ENCODE data around the gene NR1I3.

NR1I3 gene

GRCh38 chr1:161273402-161273801 is 35.4 kb upstream of the NR1I3 start:
- Histone ChIP-seq H2AFZ (ENCODE audit: low read length) (no peak overlapping the region), H3K79me2 (ENCODE audit: insufficient read depth, low read length) (no peaks in the 10 kb centered on the region), H3K27me3 (ENCODE audit: insufficient read depth, low read length) (0 out of 2 replicates have a peak, but pooled peaks cover 6% of the 10 kb centered on the region), H3F3A (ENCODE audit: insufficient read depth, low read length) (no peaks in the 10 kb centered on the region), H3K27ac (ENCODE audit: low read depth, low read length, poor library complexity, severe bottlenecking) (no peak overlapping the region), H3K4me1 (ENCODE audit: insufficient read depth, low read length, severe bottlenecking) (no peaks in the 10 kb centered on the region), H3K9ac (ENCODE audit: low read length) (no peak overlapping the region), H3K9me2 (ENCODE audit: low read depth, low read length) (no peaks in the 10 kb centered on the region), H4K20me1 (ENCODE audit: insufficient read depth, low read length) (no peaks in the 10 kb centered on the region), H3K4me3 (ENCODE audit: low read depth, low read length, poor library complexity, severe bottlenecking) (no peak overlapping the region), H3K36me3 (ENCODE audit: insufficient read depth, low read length) (no peaks in the 10 kb centered on the region), H3K4me2 (ENCODE audit: low read length) (no peak overlapping the region), H3K9me3 (ENCODE audit: low read length) (no peaks in the 10 kb centered on the region)
- no peak for TF ChIP-seq EZH2 (IDR thresholded peaks at IDR 0.05; ENCODE audit: borderline replicate concordance, low read length)
- TF ChIP-seq CTCF (IDR thresholded peaks at IDR 0.05; ENCODE audit: low read length): no peak

- no peak overlapping the region for H3K4me2 ChIP-seq (ENCODE audit: low read length)
- no peak for TF ChIP-seq EZH2 (IDR thresholded peaks at IDR 0.05; ENCODE audit: borderline replicate concordance, low read length)
- TF ChIP-seq CTCF (IDR thresholded peaks at IDR 0.05; ENCODE audit: low read length): no peak
Observed at GRCh38 chr1:161267321-161267720, 29.3 kb upstream of the NR1I3 start.

GRCh38 chr1:161266836-161267235 is 28.8 kb upstream of the NR1I3 start:
- Histone ChIP-seq H3K9ac (ENCODE audit: low read length) (no peak overlapping the region), H3F3A (ENCODE audit: insufficient read depth, low read length) (no peaks in the 10 kb centered on the region), H3K4me1 (ENCODE audit: insufficient read depth, low read length, severe bottlenecking) (peaks cover 2% of the 10 kb centered on the region), H3K4me2 (ENCODE audit: low read length) (no peak overlapping the region), H4K20me1 (ENCODE audit: insufficient read depth, low read length) (no peaks in the 10 kb centered on the region), H3K4me3 (ENCODE audit: low read depth, low read length, poor library complexity, severe bottlenecking) (no peak overlapping the region), H3K9me2 (ENCODE audit: low read depth, low read length) (no peaks in the 10 kb centered on the region), H3K79me2 (ENCODE audit: insufficient read depth, low read length) (no peaks in the 10 kb centered on the region), H3K36me3 (ENCODE audit: insufficient read depth, low read length) (no peaks in the 10 kb centered on the region), H2AFZ (ENCODE audit: low read length) (no peak overlapping the region), H3K27ac (ENCODE audit: low read depth, low read length, poor library complexity, severe bottlenecking) (no peak overlapping the region), H3K9me3 (ENCODE audit: low read length) (no peaks in the 10 kb centered on the region), H3K27me3 (ENCODE audit: insufficient read depth, low read length) (peaks cover 1% of the 10 kb centered on the region; the same call in 1 of the 2 replicates)
- TF ChIP-seq EZH2 (IDR thresholded peaks at IDR 0.05; ENCODE audit: borderline replicate concordance, low read length) (no peak), CTCF (IDR thresholded peaks at IDR 0.05; ENCODE audit: low read length) (no peak)

More at GRCh38 chr1:161267321-161267720, 29.3 kb upstream of the NR1I3 start:
- H3F3A ChIP-seq (ENCODE audit: insufficient read depth, low read length): no peaks in the 10 kb centered on the region
- H3K9me3 ChIP-seq (ENCODE audit: low read length): no peaks in the 10 kb centered on the region
- no peaks in the 10 kb centered on the region for H3K4me1 ChIP-seq (ENCODE audit: insufficient read depth, low read length, severe bottlenecking)
- H3K9me2 ChIP-seq (ENCODE audit: low read depth, low read length): no peaks in the 10 kb centered on the region
- no peak overlapping the region for H3K4me3 ChIP-seq (ENCODE audit: low read depth, low read length, poor library complexity, severe bottlenecking)
- H3K27me3 ChIP-seq (ENCODE audit: insufficient read depth, low read length): no peaks in the 10 kb centered on the region; the same call in 1 of the 2 replicates
- no peak overlapping the region for H3K9ac ChIP-seq (ENCODE audit: low read length)
- no peaks in the 10 kb centered on the region for H3K36me3 ChIP-seq (ENCODE audit: insufficient read depth, low read length)
- no peak overlapping the region for H2AFZ ChIP-seq (ENCODE audit: low read length)
- H4K20me1 ChIP-seq (ENCODE audit: insufficient read depth, low read length): no peaks in the 10 kb centered on the region
- no peak overlapping the region for H3K27ac ChIP-seq (ENCODE audit: low read depth, low read length, poor library complexity, severe bottlenecking)
- no peaks in the 10 kb centered on the region for H3K79me2 ChIP-seq (ENCODE audit: insufficient read depth, low read length)
